ENCODE results near the gene KIF13A. TPM values are rescaled to one million over a fixed set of nuclear protein-coding genes. Genes with fewer than 3 reads are reported as not detected.

The KIF13A gene
- total RNA-seq, 1 donor from 2014 or later: 29.0 TPM

- no peaks in the 10 kb centered on the region for H3K27me3 ChIP-seq
- H3K36me3 ChIP-seq: no peaks in the 10 kb centered on the region
- no peaks in the 10 kb centered on the region for H3K79me2 ChIP-seq (ENCODE audit: low read depth)
- peaks cover 4% of the 10 kb centered on the region for H3K27me3 Mint-ChIP-seq (ENCODE audit: insufficient read depth, low read depth)
- no peak overlapping the region for H2AFZ ChIP-seq (replicated peaks)
- no peak overlapping the region for H3K27ac ChIP-seq
- no peaks in the 10 kb centered on the region for H4K20me1 ChIP-seq (ENCODE audit: low read depth)
- TF ChIP-seq EZH2 (IDR thresholded peaks at IDR 0.05): no peak
- TF ChIP-seq CTCF (IDR thresholded peaks at IDR 0.05): no peak
- no peaks in the 10 kb centered on the region for H3K9me3 ChIP-seq (ENCODE audit: low read depth)
- H3K4me2 ChIP-seq: no peak overlapping the region
- H3K4me3 ChIP-seq: no peak overlapping the region
- no peak for DNase-seq (ENCODE audit: low spot score)
- H3K9ac ChIP-seq: no peak overlapping the region
- H3K36me3 Mint-ChIP-seq: no peaks in the 10 kb centered on the region
- H3F3A ChIP-seq (ENCODE audit: low read depth): no peaks in the 10 kb centered on the region
- H3K4me3 Mint-ChIP-seq: no peak overlapping the region
- H3K9me3 Mint-ChIP-seq: peaks cover 4% of the 10 kb centered on the region
- peaks cover 14% of the 10 kb centered on the region for H3K4me1 Mint-ChIP-seq
- no peak overlapping the region for H3K27ac Mint-ChIP-seq
- H3K4me1 ChIP-seq: no peaks in the 10 kb centered on the region
Measured at GRCh38 chr6:17729223-17730077, 258.0 kb downstream of the KIF13A start.

GRCh38 chr6:17728551-17729222, 258.7 kb downstream of the KIF13A start:
- Histone ChIP-seq H3K9me3 (ENCODE audit: low read depth) (no peaks in the 10 kb centered on the region), H4K20me1 (ENCODE audit: low read depth) (no peaks in the 10 kb centered on the region), H3F3A (ENCODE audit: low read depth) (no peaks in the 10 kb centered on the region), H3K4me2 (no peak overlapping the region), H3K9ac (no peak overlapping the region), H3K79me2 (ENCODE audit: low read depth) (no peaks in the 10 kb centered on the region), H2AFZ (replicated peaks) (no peak overlapping the region), H3K36me3 (no peaks in the 10 kb centered on the region), H3K4me3 (no peak overlapping the region), H3K4me1 (no peaks in the 10 kb centered on the region), H3K27ac (no peak overlapping the region), H3K27me3 (no peaks in the 10 kb centered on the region)
- peaks cover 14% of the 10 kb centered on the region for H3K4me1 Mint-ChIP-seq
- peaks cover 4% of the 10 kb centered on the region for H3K27me3 Mint-ChIP-seq (ENCODE audit: insufficient read depth, low read depth)
- DNase-seq (ENCODE audit: low spot score): no peak
- no peaks in the 10 kb centered on the region for H3K36me3 Mint-ChIP-seq
- H3K9me3 Mint-ChIP-seq: peaks cover 4% of the 10 kb centered on the region
- H3K27ac Mint-ChIP-seq: no peak overlapping the region
- no peak for TF ChIP-seq CTCF (IDR thresholded peaks at IDR 0.05)
- TF ChIP-seq EZH2phosphoT487 (IDR thresholded peaks at IDR 0.05): no peak
- no peak for TF ChIP-seq EZH2 (IDR thresholded peaks at IDR 0.05)
- no peak overlapping the region for H3K4me3 Mint-ChIP-seq

GRCh38 chr6:17725083-17725482, 262.4 kb downstream of the KIF13A start:
- Histone ChIP-seq H3K9me3 (ENCODE audit: low read depth) (no peaks in the 10 kb centered on the region), H3K27ac (no peak overlapping the region), H3K36me3 (no peaks in the 10 kb centered on the region), H3K4me3 (no peak overlapping the region), H3K4me2 (no peak overlapping the region), H3K27me3 (no peaks in the 10 kb centered on the region), H4K20me1 (ENCODE audit: low read depth) (no peaks in the 10 kb centered on the region), H3F3A (ENCODE audit: low read depth) (no peaks in the 10 kb centered on the region), H3K4me1 (no peaks in the 10 kb centered on the region), H3K79me2 (ENCODE audit: low read depth) (no peaks in the 10 kb centered on the region), H2AFZ (replicated peaks) (peak overlapping the region; percentile 88), H3K9ac (no peak overlapping the region)
- H3K27me3 Mint-ChIP-seq (ENCODE audit: insufficient read depth, low read depth): peaks cover 4% of the 10 kb centered on the region
- H3K36me3 Mint-ChIP-seq: no peaks in the 10 kb centered on the region
- peaks cover 14% of the 10 kb centered on the region for H3K4me1 Mint-ChIP-seq
- no peak overlapping the region for H3K27ac Mint-ChIP-seq
- no peak for DNase-seq (ENCODE audit: low spot score)
- peaks cover 4% of the 10 kb centered on the region for H3K9me3 Mint-ChIP-seq
- no peak overlapping the region for H3K4me3 Mint-ChIP-seq
- TF ChIP-seq CTCF (IDR thresholded peaks at IDR 0.05) (no peak), EZH2phosphoT487 (IDR thresholded peaks at IDR 0.05) (no peak), EZH2 (IDR thresholded peaks at IDR 0.05) (no peak)
